Activated naive CD8-positive, alpha-beta T cell treated with anti-CD3 and anti-CD28 coated beads for 36 hours (primary cell): ENCODE results near the gene ADGRD2. TPM values are rescaled to one million over a fixed set of nuclear protein-coding genes. Genes with fewer than 3 reads are reported as not detected.

Experiments
- DNase-seq: peaks from one replicate; pipeline ENCODE4 v3.0.0; 2021
- H3K27ac Mint-ChIP-seq: one replicate; pipeline ENCODE4 v1.8.0; 2022; ENCODE audit warnings: mild to moderate bottlenecking, moderate library complexity, mixed read lengths
- H3K27me3 Mint-ChIP-seq: one replicate; pipeline ENCODE4 v1.8.0; 2022; ENCODE audit warnings: mild to moderate bottlenecking, mixed read lengths
- H3K36me3 Mint-ChIP-seq: one replicate; pipeline ENCODE4 v1.8.0; 2021; ENCODE audit warnings: mild to moderate bottlenecking, mixed read lengths
- H3K4me1 Mint-ChIP-seq: one replicate; pipeline ENCODE4 v1.8.0; 2021; ENCODE audit warnings: mixed read lengths
- H3K4me3 Mint-ChIP-seq: one replicate; pipeline ENCODE4 v1.8.0; 2022; ENCODE audit warnings: mild to moderate bottlenecking, moderate library complexity, mixed read lengths
- H3K9me3 Mint-ChIP-seq: one replicate; pipeline ENCODE4 v1.8.0; 2022; ENCODE audit warnings: mixed read lengths
- total RNA-seq, 2 experiments: library from RNA; stranded (reverse); gene quantifications; one replicate each; pipeline ENCODE4 v1.2.3, GENCODE V29; 2021

Gene ADGRD2
- total RNA-seq, 2 experiments from 2014 or later: not detected

DNA sequence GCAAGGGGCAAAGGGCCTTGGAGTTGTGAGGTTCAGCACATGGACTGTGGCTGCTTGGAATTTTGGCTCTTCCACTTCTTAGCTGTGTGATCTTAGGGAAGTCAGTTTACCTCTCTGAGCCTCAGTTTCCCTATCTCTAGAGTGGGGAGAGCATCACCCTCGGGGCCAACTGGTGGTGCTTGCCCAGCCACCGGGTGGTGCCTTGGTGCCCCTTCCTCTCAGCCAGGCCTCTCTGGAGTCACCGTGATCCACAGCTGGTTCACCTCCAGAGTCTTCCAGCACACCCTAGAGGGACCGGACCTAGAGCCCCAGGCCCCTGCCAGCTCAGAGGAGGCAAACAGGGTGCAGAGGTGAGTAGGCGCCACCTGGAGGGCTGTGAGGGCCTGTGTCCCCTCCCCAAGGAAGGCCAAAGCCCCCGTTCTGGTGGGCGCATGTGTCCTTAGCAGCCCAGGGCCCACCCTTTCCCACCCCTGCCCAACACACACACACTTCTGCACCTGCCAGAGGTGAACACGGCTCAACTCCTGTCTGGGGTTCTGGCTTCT, 7.7 kb downstream of the ADGRD2 start:
- H3K9me3 Mint-ChIP-seq: peaks cover 2% of the 10 kb centered on the region
- no peaks in the 10 kb centered on the region for H3K4me1 Mint-ChIP-seq
- peaks cover 4% of the 10 kb centered on the region for H3K27me3 Mint-ChIP-seq
- DNase-seq: no peak
- H3K27ac Mint-ChIP-seq: no peak overlapping the region
- no peak overlapping the region for H3K4me3 Mint-ChIP-seq
- H3K36me3 Mint-ChIP-seq: no peaks in the 10 kb centered on the region

DNA sequence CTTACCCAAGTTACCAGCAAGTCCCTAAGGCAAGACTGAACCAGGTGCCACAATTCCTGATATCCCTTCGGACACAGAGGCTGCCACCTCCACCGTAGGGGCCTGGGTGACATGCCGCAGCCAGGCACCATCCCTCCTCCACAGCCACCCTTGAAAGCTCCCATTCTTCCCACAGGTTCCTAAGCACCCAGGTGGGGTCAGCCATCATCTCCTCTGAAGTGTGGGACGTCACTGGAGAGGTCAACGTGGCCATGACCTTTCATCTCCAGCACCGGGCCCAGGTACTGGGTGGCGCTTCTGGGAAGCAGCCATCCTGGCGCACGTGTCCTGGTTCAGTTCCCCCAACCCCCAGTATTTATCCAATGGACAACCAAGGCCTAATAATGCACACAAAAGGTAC, 8.2 kb downstream of the ADGRD2 start:
- Mint-ChIP-seq H3K4me3 (no peak overlapping the region), H3K27ac (no peak overlapping the region), H3K9me3 (peaks cover 2% of the 10 kb centered on the region), H3K27me3 (peaks cover 4% of the 10 kb centered on the region), H3K4me1 (no peaks in the 10 kb centered on the region), H3K36me3 (no peaks in the 10 kb centered on the region)
- no peak for DNase-seq

DNA sequence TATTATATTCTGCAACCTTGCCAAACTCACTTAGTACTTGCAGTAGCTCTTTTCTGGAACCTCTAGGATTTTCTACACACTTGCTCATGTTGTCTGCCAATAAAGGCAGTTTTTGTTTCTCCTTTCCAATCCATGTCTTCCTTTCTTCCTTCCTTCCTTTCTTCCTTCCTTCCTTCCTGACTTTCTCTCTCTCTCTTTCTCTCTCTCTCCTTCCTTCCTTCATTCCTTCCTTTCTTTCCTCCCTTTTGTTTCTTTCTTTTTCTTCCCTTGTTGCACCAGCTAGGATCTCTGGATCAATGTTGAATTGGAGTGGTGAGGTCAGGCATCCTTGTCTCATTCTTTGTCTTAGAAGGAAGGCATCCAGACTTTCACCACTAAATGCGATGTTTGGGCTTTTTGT, 12.5 kb downstream of the ADGRD2 start:
- Mint-ChIP-seq H3K9me3 (peaks cover 2% of the 10 kb centered on the region), H3K4me1 (no peaks in the 10 kb centered on the region), H3K27ac (no peak overlapping the region), H3K36me3 (no peaks in the 10 kb centered on the region), H3K4me3 (no peak overlapping the region), H3K27me3 (no peaks in the 10 kb centered on the region)
- no peak for DNase-seq

DNA sequence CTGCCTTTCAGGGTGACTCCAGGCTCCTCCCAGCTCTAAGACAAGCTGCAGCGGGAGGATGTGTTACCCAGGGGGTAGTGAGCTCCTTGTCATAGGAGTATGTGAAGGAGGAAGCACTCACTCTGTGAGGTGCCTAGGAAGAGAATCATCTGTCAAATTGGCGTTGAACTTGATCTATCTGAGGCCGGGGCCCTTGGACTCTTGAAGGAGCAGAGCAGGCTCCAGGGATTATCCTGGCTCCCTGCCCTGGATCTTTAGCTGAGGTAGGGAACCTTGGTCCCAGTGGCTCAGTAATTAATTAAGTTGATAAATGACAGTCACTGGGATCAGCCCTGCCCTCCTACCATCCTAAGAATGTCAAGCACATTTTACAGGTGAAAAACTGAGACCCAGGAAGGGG, 15.5 kb downstream of the ADGRD2 start:
- no peak for DNase-seq
- no peak overlapping the region for H3K27ac Mint-ChIP-seq
- no peak overlapping the region for H3K4me3 Mint-ChIP-seq
- H3K36me3 Mint-ChIP-seq: no peaks in the 10 kb centered on the region
- no peaks in the 10 kb centered on the region for H3K4me1 Mint-ChIP-seq
- no peaks in the 10 kb centered on the region for H3K9me3 Mint-ChIP-seq
- H3K27me3 Mint-ChIP-seq: no peaks in the 10 kb centered on the region

DNA sequence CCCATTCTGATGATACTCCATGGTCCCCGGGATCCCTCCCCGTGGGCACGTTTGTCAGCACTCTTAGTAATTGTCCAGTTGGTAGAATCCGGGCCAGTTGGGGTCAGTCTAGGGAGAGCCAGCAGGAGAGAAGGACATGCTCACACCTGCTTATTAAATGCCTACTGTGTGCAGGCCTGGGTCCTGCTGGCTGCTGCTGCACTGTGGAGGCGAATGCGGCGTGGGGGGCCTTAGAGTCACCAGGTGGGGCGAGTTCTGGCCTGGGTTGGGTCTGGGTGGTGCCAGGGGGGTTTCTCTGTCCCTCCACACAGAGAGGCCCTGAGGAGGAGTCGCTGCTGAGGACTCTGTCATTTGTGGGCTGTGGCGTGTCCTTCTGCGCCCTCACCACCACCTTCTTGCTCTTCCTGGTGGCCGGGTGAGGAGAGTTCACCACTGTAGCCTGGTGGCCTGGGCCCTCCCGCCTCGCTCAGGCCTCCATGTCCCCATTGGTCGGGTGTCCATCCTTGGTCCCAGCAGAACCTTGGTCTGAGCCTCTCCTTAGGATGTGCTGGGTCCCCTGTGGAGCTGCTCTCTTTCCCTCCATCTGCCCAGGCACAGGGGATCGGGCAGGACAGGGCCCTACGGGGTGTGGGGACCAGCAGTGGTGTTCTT, 17.3 kb downstream of the ADGRD2 start:
- Mint-ChIP-seq H3K27ac (no peak overlapping the region), H3K4me1 (no peaks in the 10 kb centered on the region), H3K9me3 (no peaks in the 10 kb centered on the region), H3K4me3 (no peak overlapping the region), H3K27me3 (no peaks in the 10 kb centered on the region), H3K36me3 (no peaks in the 10 kb centered on the region)
- no peak for DNase-seq

DNA sequence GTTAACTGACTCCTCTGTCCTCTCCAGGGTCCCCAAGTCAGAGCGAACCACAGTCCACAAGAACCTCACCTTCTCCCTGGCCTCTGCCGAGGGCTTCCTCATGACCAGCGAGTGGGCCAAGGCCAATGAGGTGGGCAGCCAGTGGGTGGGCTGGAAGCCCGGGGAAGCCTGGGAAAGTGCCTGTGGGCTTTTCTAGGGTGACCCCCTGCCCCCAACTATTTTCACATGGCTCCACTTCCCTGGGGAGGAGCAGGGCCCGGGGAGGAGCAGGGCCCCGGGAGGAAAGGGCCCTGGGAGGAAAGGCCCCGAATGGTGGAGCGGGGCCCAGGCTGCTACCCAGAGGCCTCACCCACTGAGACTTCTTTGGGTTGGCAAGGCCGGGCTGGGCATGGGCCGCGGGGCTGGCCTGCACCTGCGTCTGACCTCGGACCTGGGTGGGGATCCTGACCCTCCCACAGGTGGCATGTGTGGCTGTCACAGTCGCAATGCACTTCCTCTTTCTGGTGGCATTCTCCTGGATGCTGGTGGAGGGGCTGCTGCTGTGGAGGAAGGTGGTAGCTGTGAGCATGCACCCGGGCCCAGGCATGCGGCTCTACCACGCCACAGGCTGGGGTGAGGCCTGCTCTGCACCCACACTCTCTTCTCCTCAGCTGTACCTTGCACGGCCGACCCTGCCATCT, 17.9 kb downstream of the ADGRD2 start:
- H3K4me1 Mint-ChIP-seq: no peaks in the 10 kb centered on the region
- DNase-seq: no peak
- H3K4me3 Mint-ChIP-seq: no peak overlapping the region
- H3K36me3 Mint-ChIP-seq: no peaks in the 10 kb centered on the region
- no peak overlapping the region for H3K27ac Mint-ChIP-seq
- no peaks in the 10 kb centered on the region for H3K27me3 Mint-ChIP-seq
- no peaks in the 10 kb centered on the region for H3K9me3 Mint-ChIP-seq

DNA sequence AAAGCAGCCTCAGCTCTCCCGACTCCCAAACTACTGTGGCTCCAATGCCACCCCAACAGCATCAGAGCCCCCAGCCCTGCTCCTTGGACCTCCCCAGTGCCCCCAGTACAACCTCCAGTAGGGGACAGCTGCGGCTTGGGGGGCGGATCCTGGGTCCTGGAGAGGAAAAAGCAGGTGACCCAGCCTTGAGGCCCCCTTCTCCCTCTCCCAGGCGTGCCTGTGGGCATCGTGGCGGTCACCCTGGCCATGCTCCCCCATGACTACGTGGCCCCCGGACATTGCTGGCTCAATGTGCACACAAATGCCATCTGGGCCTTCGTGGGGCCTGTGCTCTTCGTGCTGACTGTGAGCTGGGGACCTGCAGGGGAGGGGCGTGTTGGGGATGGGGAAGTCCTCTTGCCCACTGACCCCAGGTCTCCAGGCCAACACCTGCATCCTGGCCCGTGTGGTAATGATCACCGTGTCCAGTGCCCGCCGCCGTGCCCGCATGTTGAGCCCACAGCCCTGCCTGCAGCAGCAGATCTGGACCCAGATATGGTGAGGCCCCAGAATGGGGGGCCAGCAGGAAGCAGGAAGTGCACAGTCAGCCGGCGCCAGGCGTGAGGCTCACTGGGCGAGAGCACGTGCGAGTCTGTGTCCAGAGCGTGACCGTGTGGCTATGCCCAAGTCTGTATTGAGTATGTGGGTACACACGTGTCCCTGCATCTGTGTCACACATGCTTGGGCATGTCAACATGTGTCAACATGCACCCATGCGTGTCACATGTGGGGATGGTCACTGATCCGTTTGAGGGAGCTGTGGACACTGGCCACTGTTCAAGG, 19.0 kb downstream of the ADGRD2 start:
- no peaks in the 10 kb centered on the region for H3K27me3 Mint-ChIP-seq
- H3K4me3 Mint-ChIP-seq: no peak overlapping the region
- no peak overlapping the region for H3K27ac Mint-ChIP-seq
- DNase-seq: no peak
- H3K36me3 Mint-ChIP-seq: no peaks in the 10 kb centered on the region
- H3K9me3 Mint-ChIP-seq: no peaks in the 10 kb centered on the region
- no peaks in the 10 kb centered on the region for H3K4me1 Mint-ChIP-seq

DNA sequence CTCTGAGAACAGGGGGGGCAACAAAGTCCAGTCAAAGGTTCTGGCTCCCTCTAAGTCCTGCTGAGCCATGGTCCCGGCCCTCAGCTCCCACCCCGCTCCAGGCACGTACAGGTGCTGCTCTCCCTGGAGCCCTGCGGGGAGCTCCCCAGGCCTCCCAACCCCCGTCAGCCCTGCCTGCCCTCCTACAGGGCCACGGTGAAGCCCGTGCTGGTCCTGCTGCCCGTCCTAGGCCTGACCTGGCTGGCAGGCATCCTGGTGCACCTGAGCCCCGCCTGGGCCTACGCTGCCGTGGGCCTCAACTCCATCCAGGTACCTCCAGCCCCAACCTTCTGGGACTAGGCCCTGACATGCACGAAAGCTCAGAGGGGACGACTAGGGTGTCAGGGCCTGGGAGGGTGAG, 20.1 kb downstream of the ADGRD2 start:
- Mint-ChIP-seq H3K27me3 (no peaks in the 10 kb centered on the region), H3K36me3 (no peaks in the 10 kb centered on the region)
- no peak for DNase-seq

DNA sequence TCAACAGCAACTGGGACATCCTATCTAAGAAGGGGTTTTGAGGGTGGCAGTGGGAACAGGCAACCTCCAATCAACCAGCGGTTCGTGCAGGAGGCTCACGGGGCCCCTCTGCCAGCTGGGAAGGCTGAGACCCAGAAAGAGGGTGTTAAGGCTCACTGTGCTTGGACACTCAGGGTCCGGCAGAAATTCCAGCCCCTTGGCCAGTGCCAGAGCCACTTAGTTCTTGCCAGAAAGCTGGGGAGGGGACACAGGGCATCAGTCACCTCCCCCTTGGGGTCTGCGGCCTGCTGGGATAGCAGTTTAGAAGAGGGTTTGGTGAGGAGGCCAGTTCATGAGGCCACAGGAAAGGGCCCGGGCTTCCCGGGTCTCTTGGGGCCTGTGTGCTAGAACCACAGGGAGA, 20.5 kb downstream of the ADGRD2 start:
- no peaks in the 10 kb centered on the region for H3K9me3 Mint-ChIP-seq
- DNase-seq: no peak
- H3K4me3 Mint-ChIP-seq: no peak overlapping the region
- no peaks in the 10 kb centered on the region for H3K4me1 Mint-ChIP-seq
- no peak overlapping the region for H3K27ac Mint-ChIP-seq
- no peaks in the 10 kb centered on the region for H3K27me3 Mint-ChIP-seq
- H3K36me3 Mint-ChIP-seq: no peaks in the 10 kb centered on the region

More for the DNA sequence above, 20.1 kb downstream of the ADGRD2 start:
- Mint-ChIP-seq H3K4me1 (no peaks in the 10 kb centered on the region), H3K4me3 (no peak overlapping the region), H3K9me3 (no peaks in the 10 kb centered on the region), H3K27ac (no peak overlapping the region)

DNA sequence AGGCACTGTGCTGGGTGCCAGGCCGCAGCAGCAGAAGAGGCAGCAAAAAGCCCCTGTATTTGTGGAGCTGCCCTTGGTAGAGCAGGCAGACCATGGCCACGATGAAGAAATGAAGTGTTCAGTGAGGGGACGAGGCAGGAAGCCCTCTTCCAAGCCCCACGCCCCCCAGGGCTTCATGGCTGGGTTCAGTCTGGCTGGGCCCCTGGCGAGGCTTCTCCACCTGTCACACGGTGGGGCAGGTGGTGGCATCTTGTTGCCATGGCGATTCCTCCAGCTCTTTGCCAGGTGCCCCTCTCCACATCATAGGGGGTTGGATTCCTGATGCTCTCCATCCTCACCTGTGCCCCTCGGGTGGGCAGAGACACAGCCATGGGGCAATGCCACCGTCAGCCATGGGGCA, 21.5 kb downstream of the ADGRD2 start:
- H3K9me3 Mint-ChIP-seq: no peaks in the 10 kb centered on the region

DNA sequence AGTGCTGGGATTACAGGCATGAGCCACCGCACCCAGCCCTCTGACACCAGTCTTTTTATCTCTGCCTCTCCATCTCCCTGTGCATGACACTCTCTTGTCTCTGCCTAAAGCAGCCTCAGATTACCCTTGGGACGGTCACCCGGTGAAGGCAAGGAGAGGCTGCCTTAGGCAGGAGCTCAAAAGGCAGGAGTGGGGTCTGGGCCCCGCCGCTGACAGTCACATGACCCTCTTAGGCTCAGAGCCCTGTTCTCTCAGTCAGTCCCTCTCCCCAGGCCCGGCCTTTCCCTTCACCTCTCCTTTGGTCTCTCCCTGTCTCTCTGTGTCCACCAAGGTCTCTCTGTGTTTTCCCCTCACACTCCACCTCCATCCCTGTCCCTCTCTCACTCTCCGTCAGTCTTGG, 22.5 kb downstream of the ADGRD2 start:
- no peak for DNase-seq
- no peaks in the 10 kb centered on the region for H3K36me3 Mint-ChIP-seq
- H3K4me1 Mint-ChIP-seq: no peaks in the 10 kb centered on the region
- H3K4me3 Mint-ChIP-seq: no peak overlapping the region
- no peak overlapping the region for H3K27ac Mint-ChIP-seq
- peaks cover 8% of the 10 kb centered on the region for H3K27me3 Mint-ChIP-seq
- H3K9me3 Mint-ChIP-seq: no peaks in the 10 kb centered on the region

More for the DNA sequence above, 21.5 kb downstream of the ADGRD2 start:
- H3K4me1 Mint-ChIP-seq: no peaks in the 10 kb centered on the region
- no peak for DNase-seq
- peaks cover 2% of the 10 kb centered on the region for H3K27me3 Mint-ChIP-seq
- no peaks in the 10 kb centered on the region for H3K36me3 Mint-ChIP-seq
- H3K4me3 Mint-ChIP-seq: no peak overlapping the region
- no peak overlapping the region for H3K27ac Mint-ChIP-seq

DNA sequence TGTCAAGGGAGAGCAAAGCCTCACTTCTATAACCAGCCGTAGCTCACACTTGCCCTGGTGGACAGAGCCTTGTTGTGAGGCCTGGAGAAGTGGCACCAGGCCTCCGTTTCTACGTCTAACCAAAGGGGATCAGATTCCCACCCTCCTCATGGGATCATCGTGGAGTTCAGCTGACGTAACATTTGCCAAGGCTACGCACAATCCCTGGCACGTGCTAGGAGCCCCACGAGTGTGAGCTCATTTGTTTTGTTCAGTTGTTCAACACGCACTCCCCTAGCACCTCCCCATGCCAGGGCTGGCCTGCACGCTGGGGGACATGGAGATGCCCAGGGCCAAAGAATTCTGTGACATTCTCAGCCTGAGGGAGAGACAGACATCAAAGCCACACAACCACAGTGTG, 23.1 kb downstream of the ADGRD2 start:
- no peaks in the 10 kb centered on the region for H3K9me3 Mint-ChIP-seq
- H3K27me3 Mint-ChIP-seq: peaks cover 11% of the 10 kb centered on the region
- H3K4me3 Mint-ChIP-seq: no peak overlapping the region
- H3K36me3 Mint-ChIP-seq: no peaks in the 10 kb centered on the region
- no peak overlapping the region for H3K27ac Mint-ChIP-seq
- no peaks in the 10 kb centered on the region for H3K4me1 Mint-ChIP-seq
- no peak for DNase-seq

DNA sequence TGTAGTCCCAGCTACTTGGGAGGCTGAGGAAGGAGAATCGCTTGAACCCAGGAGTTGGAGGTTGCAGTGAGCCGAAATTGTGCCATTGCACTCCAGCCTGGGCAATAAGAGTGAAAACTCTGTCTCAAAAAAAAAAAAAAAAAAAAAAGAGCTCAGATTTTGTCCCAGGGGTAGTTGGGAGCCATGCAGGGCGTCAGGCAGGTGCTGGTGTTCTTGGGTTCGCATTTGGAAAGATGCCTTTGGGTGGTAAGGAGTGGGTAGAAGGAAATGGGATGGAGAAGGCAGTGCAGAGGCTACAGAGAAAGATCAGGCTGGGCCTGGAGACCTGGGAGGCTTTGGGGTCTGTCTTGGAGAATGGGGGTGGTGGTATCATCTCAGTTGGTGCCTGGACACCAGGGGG, 23.9 kb downstream of the ADGRD2 start:
- Mint-ChIP-seq H3K4me3 (no peak overlapping the region), H3K27me3 (peaks cover 19% of the 10 kb centered on the region), H3K9me3 (no peaks in the 10 kb centered on the region), H3K36me3 (no peaks in the 10 kb centered on the region), H3K4me1 (no peaks in the 10 kb centered on the region), H3K27ac (no peak overlapping the region)
- no peak for DNase-seq

DNA sequence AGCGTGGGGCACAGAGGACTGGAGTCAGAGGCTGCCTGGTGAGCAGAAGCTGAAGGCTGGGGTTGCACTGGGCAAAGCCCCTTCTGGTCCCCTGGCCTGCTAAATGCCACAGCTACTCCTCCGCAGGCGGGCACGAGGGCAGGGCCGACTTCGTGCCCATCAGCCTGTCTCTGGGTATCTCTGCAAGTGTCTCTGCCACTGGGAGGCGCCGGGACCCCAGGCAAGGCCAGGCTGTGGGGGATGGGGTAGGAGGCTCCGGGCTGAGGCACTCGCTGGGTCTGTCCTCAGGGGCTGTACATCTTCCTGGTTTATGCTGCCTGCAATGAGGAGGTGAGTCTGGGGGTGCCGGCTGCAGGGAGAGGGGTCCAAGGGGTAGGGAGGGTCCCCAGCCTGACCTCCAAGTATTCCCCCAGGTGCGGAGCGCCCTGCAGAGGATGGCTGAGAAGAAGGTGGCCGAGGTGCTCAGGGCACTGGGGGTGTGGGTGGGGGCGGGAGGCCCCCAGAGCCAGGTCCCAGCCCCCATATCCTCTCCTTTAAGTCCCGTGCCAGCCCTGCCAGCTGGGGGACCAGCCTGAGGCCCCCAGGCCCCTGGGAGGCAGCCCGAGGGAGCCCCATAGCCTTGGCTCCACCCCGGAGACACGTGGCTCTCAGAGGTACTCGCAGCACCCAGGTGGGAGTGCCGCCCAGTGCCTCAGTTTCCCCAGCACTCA, 25.1 kb downstream of the ADGRD2 start:
- H3K4me1 Mint-ChIP-seq: no peaks in the 10 kb centered on the region
- H3K27ac Mint-ChIP-seq: no peak overlapping the region
- no peak overlapping the region for H3K4me3 Mint-ChIP-seq
- peaks cover 19% of the 10 kb centered on the region for H3K27me3 Mint-ChIP-seq
- H3K9me3 Mint-ChIP-seq: no peaks in the 10 kb centered on the region
- no peaks in the 10 kb centered on the region for H3K36me3 Mint-ChIP-seq
- DNase-seq: no peak
